ENCODE data around the gene NEK1. TPM values are rescaled to one million over a fixed set of nuclear protein-coding genes. Genes with fewer than 3 reads are reported as not detected.

Gene NEK1
- polyA plus RNA-seq, 1 of the 3 experiments (the other 2 are of a cell fraction), result 2.0 TPM

DNA sequence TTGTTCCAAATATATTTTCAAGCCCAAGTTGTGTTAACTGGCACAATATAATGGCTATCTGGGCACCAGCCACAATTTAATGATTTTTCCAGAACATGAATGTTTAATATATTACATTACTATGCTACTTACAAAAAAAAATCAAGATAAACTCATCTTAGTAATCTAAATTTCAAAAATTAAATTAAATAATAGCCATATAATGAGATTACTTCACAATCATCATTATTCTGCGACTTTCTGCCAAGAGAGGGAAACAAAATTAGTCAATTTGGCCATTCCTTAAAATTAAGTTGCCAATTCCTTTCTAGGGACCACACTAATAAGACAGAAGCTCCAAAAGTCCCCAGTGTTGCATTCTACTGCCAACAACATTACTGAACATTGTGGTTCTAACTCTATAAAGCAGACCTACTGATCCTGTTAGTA, 7.5 kb downstream of the NEK1 start:
- Histone ChIP-seq H2AFZ (ENCODE audit: low read depth) (no peak overlapping the region), H3K4me3 (ENCODE audit: low read depth in 2 of 2, low read length in 1 of 2) (no peak overlapping the region), H3K4me2 (peak overlapping the region; percentile 23; the same call in 1 of the 2 replicates), H3K79me2 (ENCODE audit: insufficient read depth) (peaks cover 25% of the 10 kb centered on the region), H4K20me1 (ENCODE audit: insufficient read depth) (no peaks in the 10 kb centered on the region), H3K4me1 (ENCODE audit: control insufficient read depth in 1 of 2, insufficient read depth in 2 of 2, low read depth in 1 of 2, low read length in 1 of 2) (peaks cover 0 to 19% of the 10 kb centered on the region in 2 experiments; a peak in 3 of 4 replicates), H3K27me3 (ENCODE audit: insufficient read depth) (no peaks in the 10 kb centered on the region), H3K9me2 (no peaks in the 10 kb centered on the region), H3F3A (replicated peaks; ENCODE audit: insufficient read depth) (peaks cover 22% of the 10 kb centered on the region), H3K9me3 (no peaks in the 10 kb centered on the region), H3K27ac (ENCODE audit: low read depth in 2 of 2, low read length in 1 of 2) (peak overlapping the region; percentile 82 to 96), H3K9ac (no peak overlapping the region; the same call in 1 of the 2 replicates), H3K36me3 (replicated peaks in 1 of 2; ENCODE audit: control insufficient read depth in 1 of 2, insufficient read depth in 2 of 2, low read length in 1 of 2) (peaks cover 11 to 24% of the 10 kb centered on the region in 2 experiments)
- ChIA-PET CTCF (interaction anchor here (0.6 to 2.1 kb wide), 4 partner anchors 8 to 1100 kb away, joined by 3 to 7 read pairs (median 6); no protein-coding TSS in a partner anchor), POLR2A (no interaction called here)
- WGBS (ENCODE audit: low lambda C conversion rate), result 8% methylated on average over 1 of the region's 1 CpG
- TF ChIP-seq, protein P1, sequence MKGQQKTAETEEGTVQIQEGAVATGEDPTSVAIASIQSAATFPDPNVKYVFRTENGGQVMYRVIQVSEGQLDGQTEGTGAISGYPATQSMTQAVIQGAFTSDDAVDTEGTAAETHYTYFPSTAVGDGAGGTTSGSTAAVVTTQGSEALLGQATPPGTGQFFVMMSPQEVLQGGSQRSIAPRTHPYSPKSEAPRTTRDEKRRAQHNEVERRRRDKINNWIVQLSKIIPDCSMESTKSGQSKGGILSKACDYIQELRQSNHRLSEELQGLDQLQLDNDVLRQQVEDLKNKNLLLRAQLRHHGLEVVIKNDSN (IDR thresholded peaks at IDR 0.05; ENCODE audit: borderline replicate concordance, low read depth), result no peak
- peak; percentile 82 for TF ChIP-seq RCOR1 (IDR thresholded peaks at IDR 0.05; ENCODE audit: low read length)
- TF ChIP-seq TEAD4 (IDR thresholded peaks at IDR 0.05; ENCODE audit: borderline replicate concordance, insufficient read depth), result peak; percentile 41; the same call in 1 of the 2 replicates
- peak in 1 of 2 experiments; percentile 60; a peak in 1 of 4 replicates for TF ChIP-seq EP300 (IDR thresholded peaks at IDR 0.05; ENCODE audit: borderline replicate concordance in 1 of 2, low read depth in 1 of 2, low read length in 1 of 2)
- 0 out of 2 replicates have a peak, but pooled peaks have one; percentile 3 for TF ChIP-seq RAD21 (IDR thresholded peaks at IDR 0.05; ENCODE audit: low read length)
- TF ChIP-seq, protein P2, sequence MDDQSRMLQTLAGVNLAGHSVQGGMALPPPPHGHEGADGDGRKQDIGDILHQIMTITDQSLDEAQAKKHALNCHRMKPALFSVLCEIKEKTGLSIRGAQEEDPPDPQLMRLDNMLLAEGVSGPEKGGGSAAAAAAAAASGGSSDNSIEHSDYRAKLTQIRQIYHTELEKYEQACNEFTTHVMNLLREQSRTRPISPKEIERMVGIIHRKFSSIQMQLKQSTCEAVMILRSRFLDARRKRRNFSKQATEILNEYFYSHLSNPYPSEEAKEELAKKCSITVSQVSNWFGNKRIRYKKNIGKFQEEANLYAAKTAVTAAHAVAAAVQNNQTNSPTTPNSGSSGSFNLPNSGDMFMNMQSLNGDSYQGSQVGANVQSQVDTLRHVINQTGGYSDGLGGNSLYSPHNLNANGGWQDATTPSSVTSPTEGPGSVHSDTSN (IDR thresholded peaks at IDR 0.05), result no peak
- peak; percentile 9; the same call in 1 of the 2 replicates for TF ChIP-seq MXI1 (IDR thresholded peaks at IDR 0.05; ENCODE audit: low read depth, low read length)
- DNase-seq, result peak; percentile 36

DNA sequence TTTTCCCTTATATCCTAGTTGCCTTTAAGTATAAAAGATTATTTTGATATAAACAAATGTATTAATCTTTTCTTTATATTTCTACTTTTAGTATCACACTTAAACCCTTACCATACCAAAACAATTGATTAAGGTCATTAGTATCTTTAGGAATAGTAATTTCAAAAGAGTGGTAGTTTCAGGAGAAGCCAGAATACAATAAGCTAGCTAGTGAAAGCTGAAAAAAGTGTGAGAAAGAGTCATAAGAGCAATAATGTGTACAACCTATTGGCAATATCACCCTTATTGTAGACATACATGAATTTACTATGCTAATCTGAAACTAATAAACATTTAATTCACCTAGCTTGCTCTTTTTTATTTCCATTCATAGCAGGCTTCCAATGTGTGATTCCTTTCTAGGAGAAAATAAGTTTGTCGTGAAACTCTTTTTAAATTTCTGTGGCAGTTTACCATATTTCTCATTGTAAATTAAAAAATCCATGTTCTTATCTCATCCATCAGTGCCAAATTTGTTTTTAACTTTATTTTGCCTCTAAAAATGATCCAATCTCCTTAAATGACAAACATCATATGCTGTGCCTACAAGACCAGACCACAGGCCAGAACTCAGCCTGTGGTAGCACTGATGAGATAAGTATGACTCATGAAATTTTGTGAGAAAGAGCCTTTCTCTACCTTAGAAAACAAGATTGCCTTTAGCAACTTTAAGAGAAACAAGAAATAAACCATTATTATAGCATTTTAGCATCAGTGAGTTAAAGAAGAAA, 8.1 kb downstream of the NEK1 start:
- Histone ChIP-seq H3K79me2 (ENCODE audit: insufficient read depth) (peaks cover 25% of the 10 kb centered on the region), H3K9ac (peak overlapping the region; percentile 1; the same call in 1 of the 2 replicates), H4K20me1 (ENCODE audit: insufficient read depth) (no peaks in the 10 kb centered on the region), H3K9me3 (no peaks in the 10 kb centered on the region), H3K4me2 (peak overlapping the region; percentile 9; the same call in 1 of the 2 replicates), H3K4me3 (ENCODE audit: low read depth in 2 of 2, low read length in 1 of 2) (no peak overlapping the region), H3K27me3 (ENCODE audit: insufficient read depth) (no peaks in the 10 kb centered on the region), H2AFZ (ENCODE audit: low read depth) (no peak overlapping the region; the same call in 1 of the 2 replicates), H3K4me1 (ENCODE audit: control insufficient read depth in 1 of 2, insufficient read depth in 2 of 2, low read depth in 1 of 2, low read length in 1 of 2) (peaks cover 0 to 19% of the 10 kb centered on the region in 2 experiments; a peak in 3 of 4 replicates), H3K9me2 (no peaks in the 10 kb centered on the region), H3F3A (replicated peaks; ENCODE audit: insufficient read depth) (peaks cover 22% of the 10 kb centered on the region), H3K36me3 (replicated peaks in 1 of 2; ENCODE audit: control insufficient read depth in 1 of 2, insufficient read depth in 2 of 2, low read length in 1 of 2) (peaks cover 11 to 24% of the 10 kb centered on the region in 2 experiments), H3K27ac (ENCODE audit: low read depth in 2 of 2, low read length in 1 of 2) (peak overlapping the region; percentile 82 to 96)
- POLR2A ChIA-PET, result no interaction called here
- peak; percentile 65 for DNase-seq
- CTCF ChIA-PET, result interaction anchor here (1.6 to 2.1 kb wide), 2 partner anchors 9 to 15 kb away, joined by 7 read pairs; no protein-coding TSS in a partner anchor
- 10% methylated on average over 1 of the region's 1 CpG for WGBS (ENCODE audit: low lambda C conversion rate)
- TF ChIP-seq, protein P3, sequence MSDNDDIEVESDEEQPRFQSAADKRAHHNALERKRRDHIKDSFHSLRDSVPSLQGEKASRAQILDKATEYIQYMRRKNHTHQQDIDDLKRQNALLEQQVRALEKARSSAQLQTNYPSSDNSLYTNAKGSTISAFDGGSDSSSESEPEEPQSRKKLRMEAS (IDR thresholded peaks at IDR 0.05; ENCODE audit: low read depth), result no peak
- TF ChIP-seq RCOR1 (IDR thresholded peaks at IDR 0.05; ENCODE audit: low read length), result peak; percentile 88
- TF ChIP-seq RAD21 (IDR thresholded peaks at IDR 0.05; ENCODE audit: low read length), result no peak
- TF ChIP-seq, protein P2 (IDR thresholded peaks at IDR 0.05), result peak; percentile 63; the same call in 1 of the 2 replicates
- peak in 1 of 2 experiments; percentile 93; a peak in 2 of 4 replicates for TF ChIP-seq EP300 (IDR thresholded peaks at IDR 0.05; ENCODE audit: borderline replicate concordance in 1 of 2, low read depth in 1 of 2, low read length in 1 of 2)
- TF ChIP-seq FOSL2 (IDR thresholded peaks at IDR 0.05; ENCODE audit: borderline replicate concordance, low read depth), result peak; percentile 82
- peak; percentile 83 for TF ChIP-seq TCF12 (IDR thresholded peaks at IDR 0.05)
- TF ChIP-seq GATA2 (CRISPR knock-in tag; IDR thresholded peaks at IDR 0.05), result peak; percentile 96
- TF ChIP-seq, protein P1 (IDR thresholded peaks at IDR 0.05; ENCODE audit: borderline replicate concordance, low read depth), result no peak
- TF ChIP-seq JUND (IDR thresholded peaks at IDR 0.05), result peak; percentile 72
- TF ChIP-seq, protein P4, sequence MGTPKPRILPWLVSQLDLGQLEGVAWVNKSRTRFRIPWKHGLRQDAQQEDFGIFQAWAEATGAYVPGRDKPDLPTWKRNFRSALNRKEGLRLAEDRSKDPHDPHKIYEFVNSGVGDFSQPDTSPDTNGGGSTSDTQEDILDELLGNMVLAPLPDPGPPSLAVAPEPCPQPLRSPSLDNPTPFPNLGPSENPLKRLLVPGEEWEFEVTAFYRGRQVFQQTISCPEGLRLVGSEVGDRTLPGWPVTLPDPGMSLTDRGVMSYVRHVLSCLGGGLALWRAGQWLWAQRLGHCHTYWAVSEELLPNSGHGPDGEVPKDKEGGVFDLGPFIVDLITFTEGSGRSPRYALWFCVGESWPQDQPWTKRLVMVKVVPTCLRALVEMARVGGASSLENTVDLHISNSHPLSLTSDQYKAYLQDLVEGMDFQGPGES (IDR thresholded peaks at IDR 0.05; ENCODE audit: low read depth, low read length), result no peak
- TF ChIP-seq FOXJ3 (CRISPR knock-in tag; IDR thresholded peaks at IDR 0.05), result 0 out of 2 replicates have a peak, but pooled peaks have one; percentile 35
- TF ChIP-seq MEF2A (IDR thresholded peaks at IDR 0.05; ENCODE audit: borderline replicate concordance, low read depth), result no peak
- no peak for TF ChIP-seq NRF1 (IDR thresholded peaks at IDR 0.05; ENCODE audit: low read depth, low read length)
- peak; percentile 18; the same call in 1 of the 2 replicates for TF ChIP-seq FOXM1 (IDR thresholded peaks at IDR 0.05; ENCODE audit: low read depth)
- TF ChIP-seq SMC3 (IDR thresholded peaks at IDR 0.05; ENCODE audit: low read depth, low read length), result no peak
- TF ChIP-seq YY1 (IDR thresholded peaks at IDR 0.05; ENCODE audit: low read depth), result no peak
- no peak for TF ChIP-seq RXRA (IDR thresholded peaks at IDR 0.05; ENCODE audit: borderline replicate concordance, low read depth)
